ENCODE results near the gene SH3GL3. TPM values are rescaled to one million over a fixed set of nuclear protein-coding genes. Genes with fewer than 3 reads are reported as not detected.

The SH3GL3 gene
- total RNA-seq, 1 donor from 2014 or later, result 0.92 TPM

- H3K4me3 ChIP-seq (ENCODE audit: low read depth, low read length), result no peak overlapping the region
- no peak for TF ChIP-seq CTCF (conservative IDR thresholded peaks at IDR 0.05; ENCODE audit: low read depth, low read length)
- DNase-seq (ENCODE audit: low read depth), result peak; percentile 57
Measured at GRCh38 chr15:83613714-83614113, 166.6 kb downstream of the SH3GL3 start.

GRCh38 chr15:83616840-83617239 lies 169.7 kb downstream of the SH3GL3 start:
- DNase-seq (ENCODE audit: low read depth), result no peak
- H3K4me3 ChIP-seq (ENCODE audit: low read depth, low read length), result no peak overlapping the region
- TF ChIP-seq CTCF (conservative IDR thresholded peaks at IDR 0.05; ENCODE audit: low read depth, low read length), result no peak

GRCh38 chr15:83626171-83626802 lies 179.1 kb downstream of the SH3GL3 start:
- no peak overlapping the region for H3K4me3 ChIP-seq (ENCODE audit: low read depth, low read length)
- peak; percentile 31 for DNase-seq (ENCODE audit: low read depth)
- TF ChIP-seq CTCF (conservative IDR thresholded peaks at IDR 0.05; ENCODE audit: low read depth, low read length), result no peak

- no peak overlapping the region for H3K4me3 ChIP-seq (ENCODE audit: low read depth, low read length)
Measured at GRCh38 chr15:83631534-83631933, 184.4 kb downstream of the SH3GL3 start.

GRCh38 chr15:83643201-83643600 lies 196.1 kb downstream of the SH3GL3 start:
- H3K4me3 ChIP-seq (ENCODE audit: low read depth, low read length), result no peak overlapping the region
- no peak for DNase-seq (ENCODE audit: low read depth)
- no peak for TF ChIP-seq CTCF (conservative IDR thresholded peaks at IDR 0.05; ENCODE audit: low read depth, low read length)

More at GRCh38 chr15:83631534-83631933, 184.4 kb downstream of the SH3GL3 start:
- DNase-seq (ENCODE audit: low read depth), result no peak
- no peak for TF ChIP-seq CTCF (conservative IDR thresholded peaks at IDR 0.05; ENCODE audit: low read depth, low read length)

- no peak overlapping the region for H3K4me3 ChIP-seq (ENCODE audit: low read depth, low read length)
- no peak for TF ChIP-seq CTCF (conservative IDR thresholded peaks at IDR 0.05; ENCODE audit: low read depth, low read length)
- no peak for DNase-seq (ENCODE audit: low read depth)
Measured at GRCh38 chr15:83644439-83644838, 197.3 kb downstream of the SH3GL3 start.

GRCh38 chr15:83650831-83651230 lies 203.7 kb downstream of the SH3GL3 start:
- no peak for TF ChIP-seq CTCF (conservative IDR thresholded peaks at IDR 0.05; ENCODE audit: low read depth, low read length)
- no peak for DNase-seq (ENCODE audit: low read depth)
- H3K4me3 ChIP-seq (ENCODE audit: low read depth, low read length), result no peak overlapping the region
